Endothelial cell (in vitro differentiated cells): ENCODE data around the gene ST6GALNAC2. TPM values are rescaled to one million over a fixed set of nuclear protein-coding genes. Genes with fewer than 3 reads are reported as not detected.
A peak's percentile ranks its signal among the peaks of the same experiment; 100 is the strongest.

Experiments used
- DNase-seq: peaks from one replicate; pipeline ENCODE4 v3.0.0; 2021; ENCODE audit warnings: low spot score
- H3K27ac Mint-ChIP-seq: one replicate; pipeline ENCODE4 v1.8.0; 2021; ENCODE audit warnings: mixed read lengths, inconsistent platforms; ENCODE audit not compliant: unreplicated experiment
- H3K27me3 Mint-ChIP-seq: one replicate; pipeline ENCODE4 v1.8.0; 2021; ENCODE audit warnings: mild to moderate bottlenecking, moderate library complexity, mixed read lengths, inconsistent platforms; ENCODE audit not compliant: unreplicated experiment
- H3K36me3 Mint-ChIP-seq: one replicate; pipeline ENCODE4 v1.8.0; 2021; ENCODE audit warnings: mild to moderate bottlenecking, low read depth, mixed read lengths, inconsistent platforms; ENCODE audit not compliant: unreplicated experiment
- H3K4me1 Mint-ChIP-seq: one replicate; pipeline ENCODE4 v1.8.0; 2021; ENCODE audit warnings: mild to moderate bottlenecking, mixed read lengths, inconsistent platforms; ENCODE audit not compliant: unreplicated experiment
- H3K4me3 Mint-ChIP-seq: one replicate; pipeline ENCODE4 v1.8.0; 2021; ENCODE audit warnings: mild to moderate bottlenecking, mixed read lengths, inconsistent platforms; ENCODE audit not compliant: unreplicated experiment
- H3K9me3 Mint-ChIP-seq: one replicate; pipeline ENCODE4 v1.8.0; 2021; ENCODE audit warnings: mixed read lengths, inconsistent platforms; ENCODE audit not compliant: unreplicated experiment
- CTCF ChIP-seq: fragments of 200-600 bp; sonication (generic); IDR thresholded peaks from one replicate; pipeline ENCODE4 v1.5.0; 2021; ENCODE audit warnings: antibody characterized with exemption; ENCODE audit not compliant: unreplicated experiment
- total RNA-seq: library from RNA; stranded (reverse); fragmentation: NEBNext Ultra II Directional; extraction: Animal tissue kit (Norgen Biotek cat#: 25700); gene quantifications from one replicate; pipeline ENCODE4 v1.2.1, GENCODE V29; 2021; ENCODE audit not compliant: unreplicated experiment

ST6GALNAC2 gene
- total RNA-seq, 1 donor from 2014 or later, result 2.2 TPM

DNA sequence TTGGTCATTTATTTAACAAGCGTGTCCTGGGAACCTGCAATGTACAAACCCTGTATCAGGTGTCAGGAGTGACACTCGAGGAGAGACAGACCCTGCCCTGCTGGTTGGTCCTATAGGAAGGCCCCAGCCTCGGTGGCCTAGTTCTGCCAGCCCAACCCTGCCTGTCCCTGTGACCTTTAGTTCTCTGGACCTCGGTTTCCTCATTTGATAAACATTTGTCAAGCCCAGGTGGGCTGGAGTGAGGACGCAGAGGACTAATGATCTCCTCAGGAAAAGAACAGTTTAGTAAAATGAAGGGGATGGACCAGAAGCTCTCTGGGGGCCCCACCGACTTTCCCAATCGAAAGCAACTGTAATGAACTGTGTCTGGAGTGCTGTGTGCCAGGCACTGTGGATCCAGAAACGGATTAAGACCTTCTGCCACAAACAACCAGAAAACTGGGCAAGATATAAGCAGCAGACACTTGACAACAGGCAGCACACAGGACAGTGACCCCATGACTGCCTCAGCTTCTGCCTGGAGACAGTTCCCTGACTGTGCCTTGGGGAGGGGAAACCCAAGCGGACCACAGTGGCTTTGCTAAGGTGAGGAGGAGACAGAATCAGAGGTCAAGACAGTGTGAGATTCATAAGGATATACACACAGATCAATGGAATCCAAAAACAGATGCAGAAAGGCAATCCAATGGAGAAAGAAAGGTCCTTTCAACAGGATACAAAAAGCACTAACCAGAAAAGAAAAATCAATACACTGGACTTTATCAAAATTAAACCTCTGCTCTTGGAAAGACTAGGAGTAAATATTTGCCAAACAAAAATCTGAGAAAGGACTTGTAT, 37.1 kb downstream of the ST6GALNAC2 start:
- no peaks in the 10 kb centered on the region for H3K9me3 Mint-ChIP-seq
- H3K4me1 Mint-ChIP-seq, result peaks cover 13% of the 10 kb centered on the region
- no peak overlapping the region for H3K27ac Mint-ChIP-seq
- DNase-seq, result no peak
- no peak overlapping the region for H3K4me3 Mint-ChIP-seq
- no peaks in the 10 kb centered on the region for H3K36me3 Mint-ChIP-seq
- peaks cover 6% of the 10 kb centered on the region for H3K27me3 Mint-ChIP-seq
- TF ChIP-seq CTCF, result no peak

GRCh38 chr17:76547642-76548202, 37.9 kb downstream of the ST6GALNAC2 start:
- TF ChIP-seq CTCF, result no peak
- peaks cover 7% of the 10 kb centered on the region for H3K27me3 Mint-ChIP-seq

DNA sequence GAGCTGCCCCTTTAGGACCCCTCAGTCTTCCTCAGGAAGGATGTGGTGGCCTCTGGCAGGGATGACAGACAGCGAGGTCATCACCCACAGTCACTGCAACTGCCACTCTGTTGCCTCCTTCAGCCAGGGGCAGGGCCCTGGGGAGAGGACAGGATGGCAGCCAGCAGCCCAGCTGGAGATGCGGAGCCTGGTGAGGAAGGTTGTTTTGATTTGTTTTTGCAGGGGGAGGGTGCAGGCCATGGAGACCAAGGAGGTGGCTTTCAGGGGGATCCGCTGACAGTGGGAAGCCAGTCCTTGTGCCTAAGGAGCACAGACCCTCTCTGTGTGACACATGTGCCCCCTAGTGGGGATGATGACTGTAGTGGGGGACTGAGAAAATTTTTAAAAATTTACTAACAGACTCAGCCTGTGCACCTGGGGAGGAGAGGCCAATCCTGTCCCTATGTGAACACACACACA, 38.4 kb downstream of the ST6GALNAC2 start:
- Mint-ChIP-seq H3K36me3 (no peaks in the 10 kb centered on the region), H3K27ac (no peak overlapping the region), H3K4me3 (no peak overlapping the region), H3K27me3 (peaks cover 8% of the 10 kb centered on the region), H3K4me1 (peaks cover 13% of the 10 kb centered on the region), H3K9me3 (no peaks in the 10 kb centered on the region)
- peak; percentile 57 for TF ChIP-seq CTCF
- DNase-seq, result peak; percentile 70

More at GRCh38 chr17:76547642-76548202, 37.9 kb downstream of the ST6GALNAC2 start:
- Mint-ChIP-seq H3K9me3 (no peaks in the 10 kb centered on the region), H3K36me3 (no peaks in the 10 kb centered on the region), H3K4me3 (no peak overlapping the region), H3K4me1 (peaks cover 13% of the 10 kb centered on the region), H3K27ac (no peak overlapping the region)
- DNase-seq, result no peak

DNA sequence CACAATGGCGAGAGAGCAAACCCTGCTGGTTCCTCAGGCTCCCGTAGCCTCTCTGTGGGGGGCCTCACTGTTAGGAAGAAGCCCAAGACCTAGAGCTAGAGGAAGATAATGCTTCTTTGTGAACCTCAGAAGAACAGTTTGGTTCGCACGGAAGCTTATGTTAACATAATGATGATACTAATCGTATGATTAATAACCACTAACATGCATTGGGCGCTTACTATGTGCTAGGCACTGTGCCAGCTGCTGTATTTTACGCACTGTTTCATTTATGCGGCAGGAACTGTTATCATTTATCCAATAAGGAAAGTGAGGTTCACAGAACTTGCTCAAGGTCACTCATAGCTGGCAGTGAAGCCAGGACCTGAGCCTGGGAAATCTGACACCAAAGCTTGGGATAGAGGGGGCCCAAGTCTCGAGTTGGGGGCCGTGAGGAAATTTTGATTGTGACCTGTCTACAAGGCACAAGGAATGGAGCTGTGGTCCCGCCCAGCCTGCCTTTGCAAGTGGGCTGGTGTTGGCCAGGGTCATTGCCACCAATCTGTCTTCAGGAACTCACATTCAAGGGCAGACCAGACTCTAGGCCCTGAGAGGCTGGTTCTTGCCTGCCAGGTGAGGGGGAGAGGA, 39.0 kb downstream of the ST6GALNAC2 start:
- peaks cover 11% of the 10 kb centered on the region for H3K4me1 Mint-ChIP-seq
- DNase-seq, result no peak
- TF ChIP-seq CTCF, result no peak
- no peaks in the 10 kb centered on the region for H3K36me3 Mint-ChIP-seq
- peaks cover 8% of the 10 kb centered on the region for H3K27me3 Mint-ChIP-seq
- no peak overlapping the region for H3K4me3 Mint-ChIP-seq
- no peaks in the 10 kb centered on the region for H3K9me3 Mint-ChIP-seq
- peak overlapping the region; percentile 4 for H3K27ac Mint-ChIP-seq
